ENCODE results near the gene C6orf136. TPM values are rescaled to one million over a fixed set of nuclear protein-coding genes. Genes with fewer than 3 reads are reported as not detected.

C6orf136 gene
- total and polyA plus RNA-seq, 2 donors: 6.3 to 15.9 TPM

- under 1% methylated on average over 40 of the region's 40 CpGs for WGBS
- no peaks in the 10 kb centered on the region for H3K4me1 ChIP-seq (ENCODE audit: insufficient read depth)
- peak within 1 kb of the TSS; percentile 56 for H3K4me3 ChIP-seq (ENCODE audit: low read depth, low read length)
Observed at GRCh38 chr6:30690403-30691207, 43.7 kb downstream of the C6orf136 start, which contains the start of gene NRM. TSS of gene NRM (minus strand) at chr6:30690984. CDS start at chr6:30690974, 10 bp downstream.

GRCh38 chr6:30691208-30691847 is 44.4 kb downstream of the C6orf136 start:
- no peaks in the 10 kb centered on the region for H3K36me3 ChIP-seq (ENCODE audit: insufficient read depth)
- H3K27ac ChIP-seq (ENCODE audit: low read depth): peak overlapping the region; percentile 97
- no peaks in the 10 kb centered on the region for H3K4me1 ChIP-seq (ENCODE audit: insufficient read depth)
- H3K4me3 ChIP-seq (ENCODE audit: low read depth, low read length): peak overlapping the region; percentile 56
- 12% methylated on average over 8 of the region's 8 CpGs for WGBS
- DNase-seq (ENCODE audit: extremely low spot score): no peak

More at GRCh38 chr6:30690403-30691207, 43.7 kb downstream of the C6orf136 start, which contains the start of gene NRM:
- Histone ChIP-seq H3K27ac (ENCODE audit: low read depth) (peak within 1 kb of the TSS; percentile 97), H3K36me3 (ENCODE audit: insufficient read depth) (no peaks in the 10 kb centered on the region)
- DNase-seq (ENCODE audit: extremely low spot score): peak; percentile 84

GRCh38 chr6:30696432-30696831 is 49.5 kb downstream of the C6orf136 start:
- Histone ChIP-seq H3K27ac (ENCODE audit: low read depth) (no peak overlapping the region), H3K4me3 (ENCODE audit: low read depth, low read length) (no peak overlapping the region), H3K4me1 (ENCODE audit: insufficient read depth) (no peaks in the 10 kb centered on the region), H3K36me3 (ENCODE audit: insufficient read depth) (no peaks in the 10 kb centered on the region)
- 96% methylated on average over 5 of the region's 5 CpGs for WGBS
- no peak for DNase-seq (ENCODE audit: extremely low spot score)

- WGBS: 73% methylated on average over 4 of the region's 4 CpGs
- Histone ChIP-seq H3K4me3 (ENCODE audit: low read depth, low read length) (no peak overlapping the region), H3K4me1 (ENCODE audit: insufficient read depth) (no peaks in the 10 kb centered on the region), H3K27ac (ENCODE audit: low read depth) (no peak overlapping the region), H3K36me3 (ENCODE audit: insufficient read depth) (no peaks in the 10 kb centered on the region)
- DNase-seq (ENCODE audit: extremely low spot score): no peak
Observed at GRCh38 chr6:30700340-30700739, 53.4 kb downstream of the C6orf136 start.

Other genes with a start within 250 kb of the C6orf136 start
- gene HLA-E, start 157.6 kb upstream of the C6orf136 start, total RNA-seq: 141 TPM
- gene HLA-E, start 157.6 kb upstream of the C6orf136 start, polyA plus RNA-seq: 564 TPM
- 30.9 TPM for gene GNL1, start 90.6 kb upstream of the C6orf136 start, total RNA-seq
- gene GNL1, start 90.6 kb upstream of the C6orf136 start, polyA plus RNA-seq: 63.7 TPM
- gene PRR3, start 89.8 kb upstream of the C6orf136 start, total RNA-seq: 8.5 TPM
- gene PRR3, start 89.8 kb upstream of the C6orf136 start, polyA plus RNA-seq: 11.0 TPM
- gene ABCF1, start 75.7 kb upstream of the C6orf136 start, total RNA-seq: 16.0 TPM
- 42.8 TPM for gene ABCF1, start 75.7 kb upstream of the C6orf136 start, polyA plus RNA-seq
- gene PPP1R10, start 29.9 kb upstream of the C6orf136 start, total RNA-seq: 18.2 TPM
- 25.6 TPM for gene PPP1R10, start 29.9 kb upstream of the C6orf136 start, polyA plus RNA-seq
- 64.7 TPM for gene MRPS18B, start 29.3 kb upstream of the C6orf136 start, total RNA-seq
- gene MRPS18B, start 29.3 kb upstream of the C6orf136 start, polyA plus RNA-seq: 58.6 TPM
- gene ATAT1, start 20.3 kb upstream of the C6orf136 start, total RNA-seq: 9.4 TPM
- 7.6 TPM for gene ATAT1, start 20.3 kb upstream of the C6orf136 start, polyA plus RNA-seq
- 16.8 TPM for gene DHX16, start 25.9 kb downstream of the C6orf136 start, total RNA-seq
- 29.5 TPM for gene DHX16, start 25.9 kb downstream of the C6orf136 start, polyA plus RNA-seq
- 32.7 TPM for gene PPP1R18, start 39.5 kb downstream of the C6orf136 start, total RNA-seq
- 81.9 TPM for gene PPP1R18, start 39.5 kb downstream of the C6orf136 start, polyA plus RNA-seq
- gene NRM, start 43.9 kb downstream of the C6orf136 start, total RNA-seq: 7.0 TPM
- 20.3 TPM for gene NRM, start 43.9 kb downstream of the C6orf136 start, polyA plus RNA-seq
- gene MDC1, start 70.1 kb downstream of the C6orf136 start, total RNA-seq: 9.8 TPM
- gene MDC1, start 70.1 kb downstream of the C6orf136 start, polyA plus RNA-seq: 18.3 TPM
- 376 TPM for gene TUBB, start 73.2 kb downstream of the C6orf136 start, total RNA-seq
- 332 TPM for gene TUBB, start 73.2 kb downstream of the C6orf136 start, polyA plus RNA-seq
- gene FLOT1, start 95.6 kb downstream of the C6orf136 start, total RNA-seq: 40.0 TPM
- gene FLOT1, start 95.6 kb downstream of the C6orf136 start, polyA plus RNA-seq: 298 TPM
- 4.8 TPM for gene IER3, start 97.4 kb downstream of the C6orf136 start, total RNA-seq
- 71.9 TPM for gene IER3, start 97.4 kb downstream of the C6orf136 start, polyA plus RNA-seq
- 33.8 TPM for gene DDR1, start 237.4 kb downstream of the C6orf136 start, total RNA-seq
- 44.7 TPM for gene DDR1, start 237.4 kb downstream of the C6orf136 start, polyA plus RNA-seq

Measured in urinary bladder (tissue), 4 donors.